ENCODE data around the gene AFF3. TPM values are rescaled to one million over a fixed set of nuclear protein-coding genes. Genes with fewer than 3 reads are reported as not detected.

The AFF3 gene
- total and polyA plus RNA-seq, 4 experiments from 2014 or later, result 0.63 to 4.6 (median 3.6) TPM

- Mint-ChIP-seq H3K27me3 (no peaks in the 10 kb centered on the region), H3K4me1 (no peaks in the 10 kb centered on the region), H3K4me3 (no peak overlapping the region), H3K36me3 (no peaks in the 10 kb centered on the region), H3K9me3 (no peaks in the 10 kb centered on the region), H3K27ac (no peak overlapping the region)
- no peak overlapping the region for H3K4me3 ChIP-seq (ENCODE audit: low read length in 2 of 2)
- ChIA-PET CTCF (ENCODE audit: partially characterized antibody) (no interaction called here), POLR2A (ENCODE audit: partially characterized antibody) (no interaction called here)
- intact Hi-C loops (cut with micrococcal nuclease), result no loop called here
- no peak overlapping the region for H3K27ac ChIP-seq (ENCODE audit: low read depth, low read length)
- H3K36me3 ChIP-seq (ENCODE audit: insufficient read depth, low read length), result no peaks in the 10 kb centered on the region
- no peak for DNase-seq
- no peaks in the 10 kb centered on the region for H3K4me1 ChIP-seq (ENCODE audit: insufficient read depth, low read length)
- H3K27me3 ChIP-seq (ENCODE audit: insufficient read depth, low read length), result no peaks in the 10 kb centered on the region
- no peaks in the 10 kb centered on the region for H3K9me3 ChIP-seq (ENCODE audit: control insufficient read depth in 1 of 2, low read length in 2 of 2)
These were observed 533.5 kb downstream of the AFF3 start for GRCh38 chr2:99608861-99609260.

DNA sequence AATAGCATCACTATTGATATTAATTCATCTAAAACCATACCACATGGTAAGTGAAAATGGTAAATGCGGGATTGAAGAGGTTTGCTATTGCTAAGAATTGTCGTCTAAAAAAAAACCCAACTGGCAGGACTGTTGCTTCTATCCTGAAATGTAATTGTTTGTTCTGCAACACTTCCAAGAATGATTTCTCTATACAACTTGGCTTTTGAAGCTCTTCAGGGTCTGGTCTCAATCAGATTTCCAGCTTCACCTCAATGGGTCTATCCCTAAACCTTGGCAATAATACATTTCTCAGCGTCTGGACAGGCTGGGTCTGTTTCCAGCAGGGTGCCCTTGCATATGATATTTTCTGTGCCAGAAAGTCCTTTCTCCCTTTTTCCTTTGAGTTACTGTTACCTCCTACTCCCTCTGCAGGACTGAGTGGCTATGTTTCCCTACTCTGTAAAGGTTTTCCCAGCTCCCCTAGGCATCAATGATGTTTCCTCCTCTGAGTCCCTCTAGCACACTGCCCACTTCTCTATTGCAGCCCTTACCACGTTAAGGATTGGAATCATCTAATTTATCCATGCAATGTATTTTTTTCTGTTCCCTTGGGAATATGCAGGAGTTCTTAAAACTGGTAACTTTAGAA, 534.4 kb downstream of the AFF3 start:
- Histone ChIP-seq H3K4me3 (ENCODE audit: low read length in 2 of 2) (no peak overlapping the region), H3K36me3 (ENCODE audit: insufficient read depth, low read length) (no peaks in the 10 kb centered on the region), H3K27me3 (ENCODE audit: insufficient read depth, low read length) (no peaks in the 10 kb centered on the region), H3K9me3 (ENCODE audit: control insufficient read depth in 1 of 2, low read length in 2 of 2) (no peaks in the 10 kb centered on the region), H3K4me1 (ENCODE audit: insufficient read depth, low read length) (no peaks in the 10 kb centered on the region), H3K27ac (ENCODE audit: low read depth, low read length) (no peak overlapping the region)
- no peak overlapping the region for H3K27ac Mint-ChIP-seq
- CTCF ChIA-PET (ENCODE audit: partially characterized antibody), result no interaction called here
- H3K9me3 Mint-ChIP-seq, result no peaks in the 10 kb centered on the region
- H3K27me3 Mint-ChIP-seq, result no peaks in the 10 kb centered on the region
- no peak for DNase-seq
- H3K4me3 Mint-ChIP-seq, result no peak overlapping the region
- H3K4me1 Mint-ChIP-seq, result no peaks in the 10 kb centered on the region
- intact Hi-C loops (cut with micrococcal nuclease), result no loop called here
- no peaks in the 10 kb centered on the region for H3K36me3 Mint-ChIP-seq
- POLR2A ChIA-PET (ENCODE audit: partially characterized antibody), result no interaction called here

DNA sequence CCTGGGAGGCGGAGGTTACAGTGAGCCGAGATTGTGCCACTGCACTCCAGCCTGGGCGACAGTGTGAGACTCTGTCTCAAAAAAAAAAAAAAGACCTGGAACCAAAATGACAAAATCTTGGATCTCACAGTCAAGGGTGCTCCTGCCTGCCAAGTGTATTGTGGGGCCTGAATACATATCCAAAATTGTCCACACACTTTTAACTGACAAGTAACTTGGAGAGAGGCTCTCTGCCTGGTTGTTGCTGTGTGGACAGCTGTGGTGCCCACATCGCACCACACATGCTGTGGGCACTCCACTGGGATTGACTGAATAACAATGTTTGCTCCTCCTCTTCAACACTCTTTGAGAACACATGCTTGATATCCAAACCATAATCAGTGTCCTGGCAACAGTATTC, 534.9 kb downstream of the AFF3 start:
- H3K4me3 Mint-ChIP-seq, result no peak overlapping the region
- DNase-seq, result no peak
- no peaks in the 10 kb centered on the region for H3K36me3 Mint-ChIP-seq
- no peaks in the 10 kb centered on the region for H3K27me3 ChIP-seq (ENCODE audit: insufficient read depth, low read length)
- intact Hi-C loops (cut with micrococcal nuclease), result no loop called here
- no peaks in the 10 kb centered on the region for H3K36me3 ChIP-seq (ENCODE audit: insufficient read depth, low read length)
- no peaks in the 10 kb centered on the region for H3K4me1 Mint-ChIP-seq
- H3K9me3 Mint-ChIP-seq, result no peaks in the 10 kb centered on the region
- no peak overlapping the region for H3K27ac ChIP-seq (ENCODE audit: low read depth, low read length)
- H3K27ac Mint-ChIP-seq, result no peak overlapping the region
- no peaks in the 10 kb centered on the region for H3K4me1 ChIP-seq (ENCODE audit: insufficient read depth, low read length)
- no peak overlapping the region for H3K4me3 ChIP-seq (ENCODE audit: low read length in 2 of 2)
- POLR2A ChIA-PET (ENCODE audit: partially characterized antibody), result no interaction called here
- no peaks in the 10 kb centered on the region for H3K9me3 ChIP-seq (ENCODE audit: control insufficient read depth in 1 of 2, low read length in 2 of 2)
- no peaks in the 10 kb centered on the region for H3K27me3 Mint-ChIP-seq
- CTCF ChIA-PET (ENCODE audit: partially characterized antibody), result no interaction called here

- intact Hi-C loops (cut with micrococcal nuclease), result no loop called here
- Histone ChIP-seq H3K4me3 (ENCODE audit: low read length in 2 of 2) (no peak overlapping the region), H3K36me3 (ENCODE audit: insufficient read depth, low read length) (no peaks in the 10 kb centered on the region), H3K27me3 (ENCODE audit: insufficient read depth, low read length) (no peaks in the 10 kb centered on the region), H3K27ac (ENCODE audit: low read depth, low read length) (no peak overlapping the region), H3K9me3 (ENCODE audit: control insufficient read depth in 1 of 2, low read length in 2 of 2) (no peaks in the 10 kb centered on the region), H3K4me1 (ENCODE audit: insufficient read depth, low read length) (no peaks in the 10 kb centered on the region)
- no peak for DNase-seq
- Mint-ChIP-seq H3K4me1 (no peaks in the 10 kb centered on the region), H3K9me3 (no peaks in the 10 kb centered on the region), H3K36me3 (no peaks in the 10 kb centered on the region), H3K4me3 (no peak overlapping the region), H3K27ac (no peak overlapping the region), H3K27me3 (no peaks in the 10 kb centered on the region)
- ChIA-PET CTCF (ENCODE audit: partially characterized antibody) (no interaction called here), POLR2A (ENCODE audit: partially characterized antibody) (no interaction called here)
These were observed 537.4 kb downstream of the AFF3 start for GRCh38 chr2:99605036-99605435.

- Histone ChIP-seq H3K27ac (ENCODE audit: low read depth, low read length) (no peak overlapping the region), H3K4me1 (ENCODE audit: insufficient read depth, low read length) (no peaks in the 10 kb centered on the region), H3K27me3 (ENCODE audit: insufficient read depth, low read length) (no peaks in the 10 kb centered on the region), H3K4me3 (ENCODE audit: low read length in 2 of 2) (no peak overlapping the region), H3K9me3 (ENCODE audit: control insufficient read depth in 1 of 2, low read length in 2 of 2) (no peaks in the 10 kb centered on the region), H3K36me3 (ENCODE audit: insufficient read depth, low read length) (no peaks in the 10 kb centered on the region)
- no peak for DNase-seq
- H3K36me3 Mint-ChIP-seq, result no peaks in the 10 kb centered on the region
- no peaks in the 10 kb centered on the region for H3K4me1 Mint-ChIP-seq
- no peaks in the 10 kb centered on the region for H3K9me3 Mint-ChIP-seq
- H3K27ac Mint-ChIP-seq, result no peak overlapping the region
- CTCF ChIA-PET (ENCODE audit: partially characterized antibody), result no interaction called here
- intact Hi-C loops (cut with micrococcal nuclease), result no loop called here
- no peaks in the 10 kb centered on the region for H3K27me3 Mint-ChIP-seq
- POLR2A ChIA-PET (ENCODE audit: partially characterized antibody), result no interaction called here
- H3K4me3 Mint-ChIP-seq, result no peak overlapping the region
These were observed 539.9 kb downstream of the AFF3 start for GRCh38 chr2:99602476-99602875.

DNA sequence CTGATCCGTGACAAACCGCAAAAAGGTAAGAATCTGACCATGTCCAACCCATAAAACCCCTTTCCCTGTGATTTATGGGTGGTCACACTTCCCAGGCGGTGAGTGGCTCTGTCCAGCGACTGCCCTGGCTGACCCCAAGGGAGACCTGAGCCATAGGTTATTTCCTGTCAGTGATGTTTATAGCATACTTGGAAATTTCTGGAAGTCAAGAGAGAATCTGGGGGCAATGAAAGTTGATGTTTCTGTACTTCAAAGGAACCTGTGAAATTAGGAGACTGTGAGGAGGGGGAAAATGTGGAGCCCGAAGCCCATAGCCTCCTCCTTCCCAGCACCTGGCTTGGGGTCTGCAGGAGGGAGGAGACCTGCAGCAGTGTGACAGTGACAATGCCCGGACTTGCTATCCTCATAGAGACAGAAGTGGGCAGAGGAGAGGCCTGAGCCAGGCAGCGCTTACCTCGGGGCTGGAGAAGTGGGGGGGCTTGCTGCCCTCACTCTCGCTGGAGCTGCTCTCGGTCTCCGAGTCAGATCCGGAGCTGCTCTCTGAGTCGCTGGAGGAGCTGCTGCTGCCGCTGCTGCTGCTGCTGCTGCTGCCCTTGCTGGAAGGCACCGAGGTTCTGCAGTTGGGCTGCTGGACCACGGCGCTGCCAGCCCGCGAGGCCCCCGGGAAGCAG, 541.3 kb downstream of the AFF3 start:
- ChIA-PET POLR2A (ENCODE audit: partially characterized antibody) (no interaction called here), CTCF (ENCODE audit: partially characterized antibody) (no interaction called here)
- no peaks in the 10 kb centered on the region for H3K36me3 Mint-ChIP-seq
- intact Hi-C loops (cut with micrococcal nuclease), result no loop called here
- Histone ChIP-seq H3K4me3 (ENCODE audit: low read length in 2 of 2) (no peak overlapping the region), H3K27me3 (ENCODE audit: insufficient read depth, low read length) (no peaks in the 10 kb centered on the region), H3K4me1 (ENCODE audit: insufficient read depth, low read length) (no peaks in the 10 kb centered on the region), H3K27ac (ENCODE audit: low read depth, low read length) (no peak overlapping the region), H3K9me3 (ENCODE audit: control insufficient read depth in 1 of 2, low read length in 2 of 2) (no peaks in the 10 kb centered on the region), H3K36me3 (ENCODE audit: insufficient read depth, low read length) (no peaks in the 10 kb centered on the region)
- H3K9me3 Mint-ChIP-seq, result no peaks in the 10 kb centered on the region
- no peak overlapping the region for H3K27ac Mint-ChIP-seq
- H3K4me3 Mint-ChIP-seq, result no peak overlapping the region
- no peaks in the 10 kb centered on the region for H3K27me3 Mint-ChIP-seq
- H3K4me1 Mint-ChIP-seq, result no peaks in the 10 kb centered on the region
- no peak for DNase-seq

DNA sequence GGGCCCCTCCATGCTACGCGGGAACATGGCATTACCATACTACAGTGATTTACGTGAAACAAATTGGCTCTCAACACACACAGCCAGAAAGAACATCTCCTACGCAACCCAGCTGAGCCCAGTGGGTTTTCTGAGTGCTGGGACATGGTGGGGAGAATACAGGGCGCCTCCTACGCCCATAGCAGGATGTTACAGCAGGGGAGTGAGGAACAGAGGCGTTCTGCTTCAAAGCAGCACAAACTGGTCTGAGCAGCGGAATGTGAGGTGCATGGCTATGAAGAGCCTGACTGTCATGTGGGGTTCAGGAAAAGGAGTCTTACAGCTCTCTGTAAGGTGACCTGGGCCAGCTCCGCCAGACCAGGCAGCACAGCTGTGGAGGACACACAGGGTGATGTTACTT, 543.9 kb downstream of the AFF3 start:
- Mint-ChIP-seq H3K9me3 (no peaks in the 10 kb centered on the region), H3K27ac (no peak overlapping the region), H3K36me3 (no peaks in the 10 kb centered on the region), H3K4me3 (no peak overlapping the region), H3K27me3 (no peaks in the 10 kb centered on the region), H3K4me1 (no peaks in the 10 kb centered on the region)
- no peaks in the 10 kb centered on the region for H3K36me3 ChIP-seq (ENCODE audit: insufficient read depth, low read length)
- CTCF ChIA-PET (ENCODE audit: partially characterized antibody), result no interaction called here
- no peaks in the 10 kb centered on the region for H3K4me1 ChIP-seq (ENCODE audit: insufficient read depth, low read length)
- no peaks in the 10 kb centered on the region for H3K27me3 ChIP-seq (ENCODE audit: insufficient read depth, low read length)
- DNase-seq, result no peak
- intact Hi-C loops (cut with micrococcal nuclease), result no loop called here
- POLR2A ChIA-PET (ENCODE audit: partially characterized antibody), result no interaction called here
- no peak overlapping the region for H3K27ac ChIP-seq (ENCODE audit: low read depth, low read length)
- H3K4me3 ChIP-seq (ENCODE audit: low read length in 2 of 2), result no peak overlapping the region
- no peaks in the 10 kb centered on the region for H3K9me3 ChIP-seq (ENCODE audit: control insufficient read depth in 1 of 2, low read length in 2 of 2)

DNA sequence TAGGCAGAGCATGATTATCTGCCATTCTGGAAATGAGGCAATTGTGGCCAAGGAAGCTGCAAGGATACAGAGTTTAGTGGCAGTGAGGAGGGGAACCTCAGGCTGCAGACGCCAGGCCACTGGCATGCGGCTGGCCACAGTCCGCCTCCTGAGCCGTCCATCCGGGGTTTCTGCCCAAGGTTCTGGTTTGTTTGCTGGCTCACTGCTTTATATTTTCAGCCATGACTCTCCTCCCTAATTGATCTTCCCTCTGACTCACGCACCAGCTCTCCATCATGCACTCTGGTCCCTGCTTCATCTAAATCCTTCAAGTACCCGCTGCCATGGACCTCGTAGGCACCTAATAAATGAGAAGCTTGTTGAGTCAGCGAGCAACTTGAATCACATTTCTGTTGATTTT, 544.8 kb downstream of the AFF3 start:
- H3K36me3 Mint-ChIP-seq, result no peaks in the 10 kb centered on the region
- intact Hi-C loops (cut with micrococcal nuclease), result no loop called here
- H3K9me3 Mint-ChIP-seq, result no peaks in the 10 kb centered on the region
- ChIA-PET POLR2A (ENCODE audit: partially characterized antibody) (no interaction called here), CTCF (ENCODE audit: partially characterized antibody) (no interaction called here)
- no peaks in the 10 kb centered on the region for H3K27me3 Mint-ChIP-seq
- Histone ChIP-seq H3K4me3 (ENCODE audit: low read length in 2 of 2) (no peak overlapping the region), H3K36me3 (ENCODE audit: insufficient read depth, low read length) (no peaks in the 10 kb centered on the region), H3K27me3 (ENCODE audit: insufficient read depth, low read length) (no peaks in the 10 kb centered on the region), H3K4me1 (ENCODE audit: insufficient read depth, low read length) (no peaks in the 10 kb centered on the region), H3K27ac (ENCODE audit: low read depth, low read length) (no peak overlapping the region), H3K9me3 (ENCODE audit: control insufficient read depth in 1 of 2, low read length in 2 of 2) (no peaks in the 10 kb centered on the region)
- no peaks in the 10 kb centered on the region for H3K4me1 Mint-ChIP-seq
- DNase-seq, result no peak
- no peak overlapping the region for H3K4me3 Mint-ChIP-seq
- H3K27ac Mint-ChIP-seq, result peak overlapping the region in 1 of 7 donors; percentile 19

Measured in CD4-positive, alpha-beta memory T cell (primary cell).